Adrenal gland (tissue), 12 donors: ENCODE results near the gene CPNE7. TPM values are rescaled to one million over a fixed set of nuclear protein-coding genes. Genes with fewer than 3 reads are reported as not detected.

Source experiments
- DNase-seq, 7 donors: peaks; one replicate each; pipeline ENCODE4 v3.0.0-alpha.2; 2019 to 2020
- H3K27ac ChIP-seq, 5 donors: fragments of 200-600 bp; sonication (generic) in 4 of 5; 1 replicate in 3 of 5; 2 replicates in 2 of 5; pipeline versions ENCODE4 v1.5.1 to v1.8.0; 2016 to 2020; ENCODE audit warnings: mild to moderate bottlenecking in 1 of 5
- H3K27me3 ChIP-seq: fragments of 200-600 bp; 2 replicates; pipeline ENCODE4 v1.8.0; 2021
- H3K36me3 ChIP-seq, 2 donors: fragments of 200-600 bp; replicated peaks in 1 of 2; 1 replicate in 1 of 2; 2 replicates in 1 of 2; pipeline versions ENCODE4 v1.5.1 to v1.8.0; 2018 to 2022
- H3K4me1 ChIP-seq, 2 donors: fragments of 200-600 bp; replicated peaks in 1 of 2; 1 replicate in 1 of 2; 2 replicates in 1 of 2; pipeline versions ENCODE4 v1.5.1 to v1.8.0; 2018 to 2021
- H3K4me3 ChIP-seq, 4 donors: fragments of 200-600 bp; sonication (generic) in 3 of 4; one replicate each; pipeline ENCODE4 v1.5.1; 2016 to 2018
- H3K9me3 ChIP-seq, 3 donors: fragments of 200-600 bp; sonication (generic) in 1 of 3; replicated peaks in 1 of 3; 1 replicate in 2 of 3; 2 replicates in 1 of 3; pipeline versions ENCODE4 v1.5.1 to v1.8.0; 2016 to 2021
- CTCF ChIP-seq, 6 experiments: fragments of 450-650 bp in 4 of 6; fragments of 200-600 bp in 2 of 6; sonication (generic) in 1 of 6; IDR thresholded peaks; 1 replicate in 5 of 6; 2 replicates in 1 of 6; pipeline versions ENCODE4 v1.5.1 to v1.8.0; 2016 to 2021; ENCODE audit warnings: antibody characterized with exemption in 6 of 6, mild to moderate bottlenecking in 2 of 6, moderate library complexity in 1 of 6
- POLR2A ChIP-seq, 2 donors: fragments of 450-650 bp; IDR thresholded peaks; one replicate each; pipeline ENCODE4 v1.6.1; 2017; ENCODE audit warnings: antibody characterized with exemption in 2 of 2, mild to moderate bottlenecking in 2 of 2, moderate library complexity in 1 of 2
- WGBS, 4 donors: extraction: QIAGEN DNeasy Blood & Tissue Kit in 2 of 4; methylation state at CpG; one replicate each; pipeline versions ENCODE4 v1.1.5 to v1.1.7; 2013 to 2017; 5-methylcytosine and 5-hydroxymethylcytosine counted together
- intact Hi-C, 2 donors: fragments of 100-400 bp; cut with DNase I; formaldehyde crosslinking; loops; one replicate each; pipeline versions ENCODE4 v1.14.1 to v1.15.0; 2022 to 2023
- polyA plus RNA-seq, 3 donors: library from polyadenylated mRNA; stranded (reverse); fragments of 200-250 nt in 2 of 3; fragments of 350-450 nt in 1 of 3; fragmentation: Illumina TruSeq in 1 of 3; extraction: RNeasy Lipid Tissue Mini Kit (QIAGEN cat#74804) in 1 of 3; gene quantifications; one replicate each; pipeline ENCODE4 v1.2.3, GENCODE V29; 2013 to 2014
- total RNA-seq, 9 donors: library from RNA; depleted of rRNA in 4 of 9; stranded (reverse); fragments of >200 nt in 4 of 9; fragments of 120-200 nt in 1 of 9; fragmentation: NEBNext Ultra II Directional in 1 of 9; extraction: Animal tissue kit (Norgen Biotek cat#: 25700) in 1 of 9; gene quantifications; one replicate each; pipeline versions ENCODE4 v1.1.0 to v1.2.4, GENCODE V29; 2013 to 2023
- donor health status: healthy with polysubstance abuse.
- donor health status: Bipolar disorder and iron deficiency.
- donor health status: DM: yes; HTN: yes; CAD: no.
- donor health status: DM: no; HTN: no; CAD: no.
- donor health status: DM: no; HTN: no; CAD: no.
- donor health status: DM: yes; HTN: yes; CAD: no.

Gene CPNE7
- total and polyA plus RNA-seq, 12 donors: 0.15 to 6.8 (median 0.52) TPM; not detected in 3

DNA sequence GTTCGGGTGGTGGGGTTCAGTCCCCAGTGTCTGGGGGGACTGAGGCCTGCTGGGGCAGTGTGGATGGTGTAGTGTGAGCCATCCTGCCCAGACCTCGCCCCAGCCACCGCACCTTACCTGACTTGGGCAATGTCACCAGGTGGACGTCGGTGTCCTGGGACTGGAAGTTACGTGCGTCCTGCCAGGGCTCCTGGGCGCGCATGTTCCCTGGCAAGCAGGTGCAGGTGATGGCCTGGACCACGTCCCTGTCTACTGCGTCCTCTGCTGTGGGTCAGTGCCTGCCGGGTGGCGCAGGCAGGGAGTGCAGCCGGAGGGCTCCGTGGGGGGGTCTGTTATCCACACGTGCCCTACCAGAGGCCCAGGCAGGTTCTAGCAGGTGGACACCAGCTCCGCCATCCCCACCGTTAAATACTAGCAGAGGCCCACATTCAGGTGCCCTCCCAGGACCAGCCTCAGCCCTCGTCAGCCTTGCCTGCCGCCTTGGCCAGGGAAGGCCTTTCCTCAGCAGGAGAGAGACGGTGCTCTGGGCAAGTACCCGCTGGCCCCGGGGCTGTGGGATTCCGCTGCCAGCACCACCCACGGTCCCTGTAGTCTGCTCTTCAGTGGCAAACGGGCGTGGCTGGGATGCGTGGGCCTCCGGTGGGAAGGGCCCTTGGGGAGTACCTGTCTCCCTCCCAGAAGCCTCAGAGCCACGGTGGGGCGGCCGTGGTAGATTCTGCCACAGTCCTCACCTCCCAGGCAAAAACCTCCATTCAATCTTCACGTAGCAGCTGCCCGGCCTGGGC, 29.8 kb downstream of the CPNE7 start:
- no peak for TF ChIP-seq CTCF (IDR thresholded peaks at IDR 0.05)
- TF ChIP-seq POLR2A (IDR thresholded peaks at IDR 0.05): no peak
- no peaks in the 10 kb centered on the region for H3K9me3 ChIP-seq
- no peaks in the 10 kb centered on the region for H3K27me3 ChIP-seq
- 77 to 86% (median 81%) methylated on average over 13 to 34 of the region's 34 CpGs for WGBS, 4 donors
- no peaks in the 10 kb centered on the region for H3K4me1 ChIP-seq
- H3K27ac ChIP-seq: no peak overlapping the region
- H3K36me3 ChIP-seq: no peaks in the 10 kb centered on the region
- DNase-seq: no peak
- intact Hi-C loops: no loop called here
- H3K4me3 ChIP-seq: no peak overlapping the region

- Histone ChIP-seq H3K27ac (no peak overlapping the region), H3K4me1 (no peaks in the 10 kb centered on the region), H3K27me3 (no peaks in the 10 kb centered on the region), H3K36me3 (no peaks in the 10 kb centered on the region), H3K9me3 (no peaks in the 10 kb centered on the region), H3K4me3 (no peak overlapping the region)
- no peak for TF ChIP-seq POLR2A (IDR thresholded peaks at IDR 0.05)
- TF ChIP-seq CTCF (IDR thresholded peaks at IDR 0.05): no peak
- intact Hi-C loops: no loop called here
- DNase-seq: no peak
- 80 to 86% (median 83%) methylated on average over 3 to 9 of the region's 9 CpGs for WGBS, 4 donors
These were observed 30.4 kb downstream of the CPNE7 start for GRCh38 chr16:89606006-89606405.

- intact Hi-C loops: no loop called here
- H3K9me3 ChIP-seq: no peaks in the 10 kb centered on the region
- peaks cover 5% of the 10 kb centered on the region for H3K27me3 ChIP-seq
- 86 to 91% (median 89%) methylated on average over 9 of the region's 9 CpGs for WGBS, 4 donors
- no peak for DNase-seq
- H3K27ac ChIP-seq: no peak overlapping the region
- TF ChIP-seq CTCF (IDR thresholded peaks at IDR 0.05) (no peak), POLR2A (IDR thresholded peaks at IDR 0.05) (no peak)
- H3K4me3 ChIP-seq: no peak overlapping the region
- no peaks in the 10 kb centered on the region for H3K4me1 ChIP-seq
- H3K36me3 ChIP-seq: no peaks in the 10 kb centered on the region
These were observed 31.9 kb downstream of the CPNE7 start for GRCh38 chr16:89607453-89607852.

GRCh38 chr16:89607937-89608740, 32.6 kb downstream of the CPNE7 start:
- no peaks in the 10 kb centered on the region for H3K4me1 ChIP-seq
- WGBS, 4 donors: 76 to 87% (median 83%) methylated on average over 30 to 32 of the region's 32 CpGs
- no peak overlapping the region for H3K4me3 ChIP-seq
- intact Hi-C loops: no loop called here
- H3K27ac ChIP-seq: no peak overlapping the region
- H3K9me3 ChIP-seq: no peaks in the 10 kb centered on the region
- peaks cover 5% of the 10 kb centered on the region for H3K27me3 ChIP-seq
- H3K36me3 ChIP-seq: no peaks in the 10 kb centered on the region
- no peak for DNase-seq
- TF ChIP-seq CTCF (IDR thresholded peaks at IDR 0.05): no peak
- TF ChIP-seq POLR2A (IDR thresholded peaks at IDR 0.05): no peak
